ENCODE data around the gene EFNA2.

DNA sequence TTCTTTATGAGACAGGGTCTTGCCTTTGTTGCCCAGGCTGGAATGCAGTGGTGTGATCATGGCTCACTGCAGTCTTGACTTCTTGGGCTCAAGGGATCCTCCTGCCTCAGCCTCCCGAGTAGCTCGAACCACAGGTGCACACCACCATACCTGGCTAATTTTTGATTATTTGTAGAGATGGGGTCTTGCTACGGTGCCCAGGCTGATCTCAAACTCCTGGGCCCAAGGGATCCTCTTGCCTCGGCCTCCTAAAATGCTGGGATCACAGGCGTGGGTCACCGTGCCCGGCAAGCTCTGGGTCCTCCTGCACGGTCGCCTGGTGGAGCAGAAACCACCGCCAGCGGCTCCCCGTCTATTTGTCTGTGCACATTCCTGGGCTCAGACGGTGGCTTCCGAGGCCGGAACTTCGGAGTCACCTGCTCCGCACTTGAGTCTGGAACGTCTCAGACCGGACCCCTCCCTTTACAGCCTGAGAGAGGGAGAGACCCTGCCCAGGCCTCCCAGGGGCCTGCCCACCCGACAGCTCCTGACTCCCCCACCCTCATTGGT lies 22.2 kb downstream of the EFNA2 start:
- no peak for TF ChIP-seq POLR2A (IDR thresholded peaks at IDR 0.05; ENCODE audit: low read length)
- no peak for TF ChIP-seq TP53 (CRISPR knock-in tag; IDR thresholded peaks at IDR 0.05)
- TF ChIP-seq, protein P1, sequence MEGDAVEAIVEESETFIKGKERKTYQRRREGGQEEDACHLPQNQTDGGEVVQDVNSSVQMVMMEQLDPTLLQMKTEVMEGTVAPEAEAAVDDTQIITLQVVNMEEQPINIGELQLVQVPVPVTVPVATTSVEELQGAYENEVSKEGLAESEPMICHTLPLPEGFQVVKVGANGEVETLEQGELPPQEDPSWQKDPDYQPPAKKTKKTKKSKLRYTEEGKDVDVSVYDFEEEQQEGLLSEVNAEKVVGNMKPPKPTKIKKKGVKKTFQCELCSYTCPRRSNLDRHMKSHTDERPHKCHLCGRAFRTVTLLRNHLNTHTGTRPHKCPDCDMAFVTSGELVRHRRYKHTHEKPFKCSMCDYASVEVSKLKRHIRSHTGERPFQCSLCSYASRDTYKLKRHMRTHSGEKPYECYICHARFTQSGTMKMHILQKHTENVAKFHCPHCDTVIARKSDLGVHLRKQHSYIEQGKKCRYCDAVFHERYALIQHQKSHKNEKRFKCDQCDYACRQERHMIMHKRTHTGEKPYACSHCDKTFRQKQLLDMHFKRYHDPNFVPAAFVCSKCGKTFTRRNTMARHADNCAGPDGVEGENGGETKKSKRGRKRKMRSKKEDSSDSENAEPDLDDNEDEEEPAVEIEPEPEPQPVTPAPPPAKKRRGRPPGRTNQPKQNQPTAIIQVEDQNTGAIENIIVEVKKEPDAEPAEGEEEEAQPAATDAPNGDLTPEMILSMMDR (IDR thresholded peaks at IDR 0.05), result no peak
- no peak for TF ChIP-seq CHD4 (IDR thresholded peaks at IDR 0.05; ENCODE audit: borderline replicate concordance)
- TF ChIP-seq, protein P2, sequence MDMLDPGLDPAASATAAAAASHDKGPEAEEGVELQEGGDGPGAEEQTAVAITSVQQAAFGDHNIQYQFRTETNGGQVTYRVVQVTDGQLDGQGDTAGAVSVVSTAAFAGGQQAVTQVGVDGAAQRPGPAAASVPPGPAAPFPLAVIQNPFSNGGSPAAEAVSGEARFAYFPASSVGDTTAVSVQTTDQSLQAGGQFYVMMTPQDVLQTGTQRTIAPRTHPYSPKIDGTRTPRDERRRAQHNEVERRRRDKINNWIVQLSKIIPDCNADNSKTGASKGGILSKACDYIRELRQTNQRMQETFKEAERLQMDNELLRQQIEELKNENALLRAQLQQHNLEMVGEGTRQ (IDR thresholded peaks at IDR 0.05), result no peak
- no peak for TF ChIP-seq MYC (IDR thresholded peaks at IDR 0.05; ENCODE audit: borderline replicate concordance, low read length)
- TF ChIP-seq, protein P3, sequence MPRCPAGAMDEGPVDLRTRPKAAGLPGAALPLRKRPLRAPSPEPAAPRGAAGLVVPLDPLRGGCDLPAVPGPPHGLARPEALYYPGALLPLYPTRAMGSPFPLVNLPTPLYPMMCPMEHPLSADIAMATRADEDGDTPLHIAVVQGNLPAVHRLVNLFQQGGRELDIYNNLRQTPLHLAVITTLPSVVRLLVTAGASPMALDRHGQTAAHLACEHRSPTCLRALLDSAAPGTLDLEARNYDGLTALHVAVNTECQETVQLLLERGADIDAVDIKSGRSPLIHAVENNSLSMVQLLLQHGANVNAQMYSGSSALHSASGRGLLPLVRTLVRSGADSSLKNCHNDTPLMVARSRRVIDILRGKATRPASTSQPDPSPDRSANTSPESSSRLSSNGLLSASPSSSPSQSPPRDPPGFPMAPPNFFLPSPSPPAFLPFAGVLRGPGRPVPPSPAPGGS (IDR thresholded peaks at IDR 0.05), result no peak
- TF ChIP-seq, protein P4, sequence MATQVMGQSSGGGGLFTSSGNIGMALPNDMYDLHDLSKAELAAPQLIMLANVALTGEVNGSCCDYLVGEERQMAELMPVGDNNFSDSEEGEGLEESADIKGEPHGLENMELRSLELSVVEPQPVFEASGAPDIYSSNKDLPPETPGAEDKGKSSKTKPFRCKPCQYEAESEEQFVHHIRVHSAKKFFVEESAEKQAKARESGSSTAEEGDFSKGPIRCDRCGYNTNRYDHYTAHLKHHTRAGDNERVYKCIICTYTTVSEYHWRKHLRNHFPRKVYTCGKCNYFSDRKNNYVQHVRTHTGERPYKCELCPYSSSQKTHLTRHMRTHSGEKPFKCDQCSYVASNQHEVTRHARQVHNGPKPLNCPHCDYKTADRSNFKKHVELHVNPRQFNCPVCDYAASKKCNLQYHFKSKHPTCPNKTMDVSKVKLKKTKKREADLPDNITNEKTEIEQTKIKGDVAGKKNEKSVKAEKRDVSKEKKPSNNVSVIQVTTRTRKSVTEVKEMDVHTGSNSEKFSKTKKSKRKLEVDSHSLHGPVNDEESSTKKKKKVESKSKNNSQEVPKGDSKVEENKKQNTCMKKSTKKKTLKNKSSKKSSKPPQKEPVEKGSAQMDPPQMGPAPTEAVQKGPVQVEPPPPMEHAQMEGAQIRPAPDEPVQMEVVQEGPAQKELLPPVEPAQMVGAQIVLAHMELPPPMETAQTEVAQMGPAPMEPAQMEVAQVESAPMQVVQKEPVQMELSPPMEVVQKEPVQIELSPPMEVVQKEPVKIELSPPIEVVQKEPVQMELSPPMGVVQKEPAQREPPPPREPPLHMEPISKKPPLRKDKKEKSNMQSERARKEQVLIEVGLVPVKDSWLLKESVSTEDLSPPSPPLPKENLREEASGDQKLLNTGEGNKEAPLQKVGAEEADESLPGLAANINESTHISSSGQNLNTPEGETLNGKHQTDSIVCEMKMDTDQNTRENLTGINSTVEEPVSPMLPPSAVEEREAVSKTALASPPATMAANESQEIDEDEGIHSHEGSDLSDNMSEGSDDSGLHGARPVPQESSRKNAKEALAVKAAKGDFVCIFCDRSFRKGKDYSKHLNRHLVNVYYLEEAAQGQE (IDR thresholded peaks at IDR 0.05), result no peak
- TF ChIP-seq, protein P5, sequence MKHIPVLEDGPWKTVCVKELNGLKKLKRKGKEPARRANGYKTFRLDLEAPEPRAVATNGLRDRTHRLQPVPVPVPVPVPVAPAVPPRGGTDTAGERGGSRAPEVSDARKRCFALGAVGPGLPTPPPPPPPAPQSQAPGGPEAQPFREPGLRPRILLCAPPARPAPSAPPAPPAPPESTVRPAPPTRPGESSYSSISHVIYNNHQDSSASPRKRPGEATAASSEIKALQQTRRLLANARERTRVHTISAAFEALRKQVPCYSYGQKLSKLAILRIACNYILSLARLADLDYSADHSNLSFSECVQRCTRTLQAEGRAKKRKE (CRISPR knock-in tag; IDR thresholded peaks at IDR 0.05; ENCODE audit: low read depth), result no peak
- TF ChIP-seq, protein P6, sequence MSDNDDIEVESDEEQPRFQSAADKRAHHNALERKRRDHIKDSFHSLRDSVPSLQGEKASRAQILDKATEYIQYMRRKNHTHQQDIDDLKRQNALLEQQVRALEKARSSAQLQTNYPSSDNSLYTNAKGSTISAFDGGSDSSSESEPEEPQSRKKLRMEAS (IDR thresholded peaks at IDR 0.05), result no peak
- TF ChIP-seq SREBF2 (IDR thresholded peaks at IDR 0.05), result no peak

All from A549 (cell line).